Lower leg skin (tissue), 4 donors: Measurements from ENCODE around the gene C11orf24. TPM values are rescaled to one million over a fixed set of nuclear protein-coding genes. Genes with fewer than 3 reads are reported as not detected.

Experiments
- DNase-seq, 2 donors: peaks; one replicate each; pipeline ENCODE4 v3.0.0-alpha.2; 2019; ENCODE audit warnings: low spot score in 2 of 2
- H3K4me3 ChIP-seq: fragments of 200-600 bp; sonication (generic); 2 replicates; pipeline ENCODE4 v1.5.1; 2017; ENCODE audit warnings: mild to moderate bottlenecking, low read depth; ENCODE audit not compliant: poor library complexity, severe bottlenecking
- POLR2A ChIP-seq, 2 donors: fragments of 450-650 bp; IDR thresholded peaks; one replicate each; pipeline ENCODE4 v1.6.1; 2016 to 2017; ENCODE audit warnings: antibody characterized with exemption in 2 of 2, mild to moderate bottlenecking in 1 of 2, moderate library complexity in 1 of 2
- WGBS, 2 donors: methylation state at CpG; one replicate each; pipeline ENCODE4 v1.1.5; 2018; 5-methylcytosine and 5-hydroxymethylcytosine counted together
- intact Hi-C: fragments of 100-400 bp; cut with DNase I; formaldehyde crosslinking; loops from one replicate; pipeline ENCODE4 v1.15.0; 2023; ENCODE audit warnings: low total_unique reads
- total RNA-seq, 4 donors: library from RNA; depleted of rRNA; stranded (reverse); fragments of >200 nt; gene quantifications; one replicate each; pipeline ENCODE4 v1.1.0, GENCODE V29; 2016
- TF ChIP-seq, protein P1 (sequence below), 3 donors: fragments of 450-650 bp; IDR thresholded peaks; one replicate each; pipeline ENCODE4 v1.5.1; 2016; ENCODE audit warnings: antibody characterized with exemption in 3 of 3, mild to moderate bottlenecking in 3 of 3, moderate library complexity in 2 of 3

Gene C11orf24
- total RNA-seq, 4 donors from 2014 or later: 12.5 to 37.8 (median 16.2) TPM

GRCh38 chr11:68275721-68276507 lies 4.1 kb upstream of the C11orf24 start:
- TF ChIP-seq, protein P1, sequence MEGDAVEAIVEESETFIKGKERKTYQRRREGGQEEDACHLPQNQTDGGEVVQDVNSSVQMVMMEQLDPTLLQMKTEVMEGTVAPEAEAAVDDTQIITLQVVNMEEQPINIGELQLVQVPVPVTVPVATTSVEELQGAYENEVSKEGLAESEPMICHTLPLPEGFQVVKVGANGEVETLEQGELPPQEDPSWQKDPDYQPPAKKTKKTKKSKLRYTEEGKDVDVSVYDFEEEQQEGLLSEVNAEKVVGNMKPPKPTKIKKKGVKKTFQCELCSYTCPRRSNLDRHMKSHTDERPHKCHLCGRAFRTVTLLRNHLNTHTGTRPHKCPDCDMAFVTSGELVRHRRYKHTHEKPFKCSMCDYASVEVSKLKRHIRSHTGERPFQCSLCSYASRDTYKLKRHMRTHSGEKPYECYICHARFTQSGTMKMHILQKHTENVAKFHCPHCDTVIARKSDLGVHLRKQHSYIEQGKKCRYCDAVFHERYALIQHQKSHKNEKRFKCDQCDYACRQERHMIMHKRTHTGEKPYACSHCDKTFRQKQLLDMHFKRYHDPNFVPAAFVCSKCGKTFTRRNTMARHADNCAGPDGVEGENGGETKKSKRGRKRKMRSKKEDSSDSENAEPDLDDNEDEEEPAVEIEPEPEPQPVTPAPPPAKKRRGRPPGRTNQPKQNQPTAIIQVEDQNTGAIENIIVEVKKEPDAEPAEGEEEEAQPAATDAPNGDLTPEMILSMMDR (IDR thresholded peaks at IDR 0.05): no peak
- TF ChIP-seq POLR2A (IDR thresholded peaks at IDR 0.05): no peak
- intact Hi-C loops: no loop called here
- H3K4me3 ChIP-seq: no peak overlapping the region
- 68 to 69% methylated on average over 14 of the region's 14 CpGs for WGBS, 2 donors
- no peak for DNase-seq

DNA sequence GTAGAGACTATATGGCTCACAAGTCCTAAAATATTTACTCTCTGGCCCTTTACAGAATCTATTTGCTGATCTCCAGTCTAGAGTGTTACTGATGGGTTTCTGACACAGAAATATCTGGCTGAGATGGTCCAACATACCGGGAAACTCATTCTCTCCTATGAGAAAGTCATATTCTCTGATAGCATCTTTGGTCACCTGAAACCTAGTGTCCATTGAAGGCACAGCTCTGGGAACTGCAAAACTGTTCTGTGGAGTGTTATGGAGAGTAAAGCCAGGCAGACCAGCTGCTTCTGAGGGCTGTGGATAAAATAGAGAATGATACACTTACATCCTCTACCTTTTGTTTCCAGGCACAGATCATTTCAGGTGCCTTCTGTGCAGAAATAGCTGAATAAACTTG lies 2.5 kb upstream of the C11orf24 start:
- WGBS, 2 donors: 89 to 96% methylated on average over 1 of the region's 1 CpG
- H3K4me3 ChIP-seq: no peak overlapping the region
- TF ChIP-seq, protein P1 (IDR thresholded peaks at IDR 0.05): no peak
- no peak for TF ChIP-seq POLR2A (IDR thresholded peaks at IDR 0.05)
- intact Hi-C loops: no loop called here
- no peak for DNase-seq

GRCh38 chr11:68273026-68273738 lies 1.4 kb upstream of the C11orf24 start:
- H3K4me3 ChIP-seq: no peak overlapping the region
- 91 to 94% methylated on average over 21 of the region's 21 CpGs for WGBS, 2 donors
- intact Hi-C loops: no loop called here

GRCh38 chr11:68271023-68271780 lies 571 bp downstream of the C11orf24 start:
- TF ChIP-seq POLR2A (IDR thresholded peaks at IDR 0.05): no peak
- intact Hi-C loops: no loop called here
- WGBS, 2 donors: 2 to 3% methylated on average over 23 of the region's 23 CpGs
- peak; percentile 55 to 92 for DNase-seq
- peak overlapping the region; percentile 84 for H3K4me3 ChIP-seq

More at GRCh38 chr11:68273026-68273738, 1.4 kb upstream of the C11orf24 start:
- peak in 1 of 2 donors; percentile 78 for DNase-seq
- TF ChIP-seq, protein P1 (IDR thresholded peaks at IDR 0.05): no peak
- TF ChIP-seq POLR2A (IDR thresholded peaks at IDR 0.05): no peak

DNA sequence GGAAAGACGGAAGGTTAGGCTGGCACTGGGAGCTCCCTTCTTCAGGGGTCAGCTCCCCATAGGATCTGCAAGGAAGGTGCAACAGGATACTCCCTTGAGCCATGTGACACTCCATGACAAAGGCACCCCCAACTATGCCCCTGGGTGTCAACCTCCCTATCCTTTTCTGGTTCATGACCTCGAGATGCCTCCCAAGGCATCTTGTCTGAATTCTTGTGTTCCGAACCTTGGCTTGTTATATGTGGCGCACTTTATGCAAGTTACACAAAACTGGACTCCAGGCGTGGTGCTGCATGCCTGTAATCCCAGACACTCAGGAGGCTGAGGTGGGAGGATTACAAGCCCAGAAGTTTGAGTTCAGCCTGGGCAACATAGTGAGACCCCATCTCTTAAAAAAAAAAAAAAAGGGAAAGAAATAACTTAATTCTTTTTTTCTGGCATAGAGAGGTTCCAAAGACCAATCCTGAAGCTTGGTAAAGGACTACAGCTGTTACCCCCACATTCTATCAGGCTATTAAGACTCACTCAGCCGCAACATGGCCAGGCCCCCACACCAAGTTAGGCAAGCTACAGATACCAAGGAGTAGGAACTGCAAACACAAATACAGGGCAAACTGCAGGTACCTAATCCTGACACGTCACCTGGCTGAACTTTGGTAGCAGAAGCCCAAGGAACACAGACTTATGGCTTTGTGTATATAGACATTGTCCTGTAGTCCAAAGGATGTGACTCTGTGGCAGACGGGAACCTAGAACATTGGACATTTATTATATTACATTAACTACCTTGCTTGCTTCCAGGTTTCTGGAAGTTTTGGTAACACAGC lies 1.4 kb downstream of the C11orf24 start:
- peak in 1 of 2 donors; percentile 68 for DNase-seq
- intact Hi-C loops: no loop called here
- 61 to 70% methylated on average over 8 of the region's 8 CpGs for WGBS, 2 donors
- H3K4me3 ChIP-seq: no peak overlapping the region
- TF ChIP-seq, protein P1 (IDR thresholded peaks at IDR 0.05): no peak
- no peak for TF ChIP-seq POLR2A (IDR thresholded peaks at IDR 0.05)
